Measurements from ENCODE around the gene UBR4. TPM values are rescaled to one million over a fixed set of nuclear protein-coding genes. Genes with fewer than 3 reads are reported as not detected.
A peak's percentile ranks its signal among the peaks of the same experiment; 100 is the strongest.

The UBR4 gene
- total and polyA plus RNA-seq, 12 donors, result 60.0 to 115 (median 90.6) TPM

DNA sequence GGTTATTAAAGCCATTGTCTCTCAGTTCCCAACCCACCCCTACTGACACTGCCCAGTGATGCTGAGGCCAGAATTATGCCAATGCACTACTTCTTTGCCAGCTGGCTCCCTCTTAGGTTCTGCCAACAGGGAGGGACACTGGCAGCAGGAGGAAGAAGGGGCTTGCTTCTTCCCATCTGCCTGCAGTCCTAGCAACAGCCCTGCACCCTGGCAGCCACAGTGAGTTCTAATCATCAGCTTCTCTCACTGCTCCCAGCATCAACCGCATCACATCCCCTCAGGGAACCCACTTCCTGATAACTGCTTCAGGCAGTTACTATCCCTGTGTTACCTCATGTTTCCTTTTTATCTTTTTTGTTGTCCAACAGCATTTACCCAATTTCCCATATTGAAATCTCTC is 86.2 kb downstream of the UBR4 start:
- no peaks in the 10 kb centered on the region for H3K9me3 ChIP-seq
- DNase-seq, result peak in 1 of 2 donors; percentile 48
- peaks cover 12 to 100% (median 98%) of the 10 kb centered on the region in 9 donors for H3K36me3 ChIP-seq
- H3K4me3 ChIP-seq, result no peak overlapping the region
- ATAC-seq, result peak; percentile 44 to 88 (median 75)
- 5 to 24% methylated on average over 1 of the region's 1 CpG for WGBS, 2 donors
- no peaks in the 10 kb centered on the region for H3K27me3 ChIP-seq
- peak overlapping the region in 6 of 10 donors; percentile 4 to 43 (median 30) for H3K27ac ChIP-seq
- H3K4me1 ChIP-seq, result peaks cover 0 to 28% (median 17%) of the 10 kb centered on the region in 9 donors
- intact Hi-C loops (cut with DNase I), result no loop called here
- TF ChIP-seq, protein P1, sequence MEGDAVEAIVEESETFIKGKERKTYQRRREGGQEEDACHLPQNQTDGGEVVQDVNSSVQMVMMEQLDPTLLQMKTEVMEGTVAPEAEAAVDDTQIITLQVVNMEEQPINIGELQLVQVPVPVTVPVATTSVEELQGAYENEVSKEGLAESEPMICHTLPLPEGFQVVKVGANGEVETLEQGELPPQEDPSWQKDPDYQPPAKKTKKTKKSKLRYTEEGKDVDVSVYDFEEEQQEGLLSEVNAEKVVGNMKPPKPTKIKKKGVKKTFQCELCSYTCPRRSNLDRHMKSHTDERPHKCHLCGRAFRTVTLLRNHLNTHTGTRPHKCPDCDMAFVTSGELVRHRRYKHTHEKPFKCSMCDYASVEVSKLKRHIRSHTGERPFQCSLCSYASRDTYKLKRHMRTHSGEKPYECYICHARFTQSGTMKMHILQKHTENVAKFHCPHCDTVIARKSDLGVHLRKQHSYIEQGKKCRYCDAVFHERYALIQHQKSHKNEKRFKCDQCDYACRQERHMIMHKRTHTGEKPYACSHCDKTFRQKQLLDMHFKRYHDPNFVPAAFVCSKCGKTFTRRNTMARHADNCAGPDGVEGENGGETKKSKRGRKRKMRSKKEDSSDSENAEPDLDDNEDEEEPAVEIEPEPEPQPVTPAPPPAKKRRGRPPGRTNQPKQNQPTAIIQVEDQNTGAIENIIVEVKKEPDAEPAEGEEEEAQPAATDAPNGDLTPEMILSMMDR (IDR thresholded peaks at IDR 0.05), result no peak

DNA sequence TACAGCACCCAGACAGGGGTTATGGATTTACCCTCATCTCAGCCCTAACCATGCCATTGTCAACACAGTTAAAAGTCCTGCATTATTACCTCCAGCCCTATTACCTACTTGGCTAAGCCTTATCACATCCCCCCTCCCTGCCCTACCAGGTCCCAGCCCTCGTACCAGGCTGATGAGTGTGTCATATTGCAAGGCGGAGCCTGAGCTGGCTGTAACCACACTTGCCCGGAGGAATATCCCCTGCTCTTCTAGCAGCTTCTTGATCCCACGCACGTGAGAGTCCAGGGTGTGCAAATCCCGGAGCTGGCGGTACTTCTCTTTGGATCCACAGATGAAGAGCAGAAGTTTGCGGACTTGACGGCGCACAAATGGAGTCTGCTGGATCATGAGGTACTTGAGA is 87.4 kb downstream of the UBR4 start:
- peak; percentile 72 to 93 (median 84) for ATAC-seq
- peak overlapping the region in 6 of 10 donors; percentile 4 to 43 (median 30) for H3K27ac ChIP-seq

DNA sequence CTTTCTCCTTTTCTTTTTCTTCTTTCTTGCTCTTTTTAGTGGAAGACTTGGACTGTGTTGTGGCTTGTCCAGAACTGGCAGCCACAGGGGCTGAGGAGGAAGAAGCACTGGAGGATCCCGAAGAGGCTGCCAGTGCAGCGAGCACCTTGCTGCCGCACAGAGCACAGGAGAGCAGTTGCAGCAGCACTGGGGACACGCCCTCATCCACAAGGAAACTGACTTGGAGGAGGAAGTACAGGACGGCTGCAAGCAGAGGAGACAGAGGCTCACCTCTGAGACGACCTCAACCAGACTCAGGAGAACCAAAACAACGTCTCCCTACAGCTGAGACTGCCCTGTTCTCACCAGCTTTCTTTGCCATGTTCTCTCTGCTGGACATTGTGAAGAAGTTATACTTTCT is 88.9 kb downstream of the UBR4 start:
- Histone ChIP-seq H3K4me3 (no peak overlapping the region), H3K9me3 (no peaks in the 10 kb centered on the region), H3K36me3 (peaks cover 0 to 100% (median 99%) of the 10 kb centered on the region in 9 donors), H3K4me1 (peaks cover 0 to 27% (median 17%) of the 10 kb centered on the region in 9 donors), H3K27me3 (no peaks in the 10 kb centered on the region), H3K27ac (no peak overlapping the region)
- TF ChIP-seq, protein P1 (IDR thresholded peaks at IDR 0.05), result no peak
- 77 to 80% methylated on average over 7 of the region's 7 CpGs for WGBS, 2 donors
- intact Hi-C loops (cut with DNase I), result no loop called here
- ATAC-seq (no peak), DNase-seq (no peak)

More for the DNA sequence above, 87.4 kb downstream of the UBR4 start:
- Histone ChIP-seq H3K9me3 (no peaks in the 10 kb centered on the region), H3K27me3 (no peaks in the 10 kb centered on the region), H3K4me1 (peaks cover 0 to 27% (median 17%) of the 10 kb centered on the region in 9 donors), H3K36me3 (peaks cover 9 to 100% (median 98%) of the 10 kb centered on the region in 9 donors), H3K4me3 (no peak overlapping the region)
- TF ChIP-seq, protein P1 (IDR thresholded peaks at IDR 0.05), result no peak
- WGBS, 2 donors, result 64 to 71% methylated on average over 10 of the region's 10 CpGs
- peak; percentile 20 to 22 for DNase-seq
- intact Hi-C loops (cut with DNase I), result no loop called here

DNA sequence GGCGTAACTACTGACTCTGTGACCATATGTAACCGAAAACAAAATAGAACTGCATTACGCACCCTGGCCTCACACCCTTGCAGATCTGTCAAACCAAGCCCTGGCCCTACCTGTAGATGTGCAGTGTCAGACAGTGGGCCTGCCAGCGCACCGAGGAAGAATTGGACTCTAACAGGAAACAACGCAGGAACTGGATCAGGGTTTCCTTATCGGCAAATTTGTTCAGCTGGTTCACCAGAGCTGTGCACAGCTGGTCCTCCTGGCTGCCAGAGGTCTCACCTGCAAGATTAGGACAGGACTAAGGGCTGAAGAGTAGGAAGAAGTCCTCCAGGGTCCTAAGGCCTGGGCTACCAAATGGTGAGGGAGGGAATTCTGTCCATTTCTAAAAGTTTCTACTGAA is 90.0 kb downstream of the UBR4 start:
- no peak overlapping the region for H3K27ac ChIP-seq
- H3K27me3 ChIP-seq, result no peaks in the 10 kb centered on the region
- intact Hi-C loops (cut with DNase I), result no loop called here
- H3K4me1 ChIP-seq, result peaks cover 0 to 26% (median 17%) of the 10 kb centered on the region in 9 donors
- peaks cover 0 to 100% (median 99%) of the 10 kb centered on the region in 9 donors for H3K36me3 ChIP-seq
- 94 to 96% methylated on average over 7 of the region's 7 CpGs for WGBS, 2 donors
- DNase-seq, result no peak
- no peak for ATAC-seq
- TF ChIP-seq, protein P1 (IDR thresholded peaks at IDR 0.05), result no peak
- no peak overlapping the region for H3K4me3 ChIP-seq
- H3K9me3 ChIP-seq, result no peaks in the 10 kb centered on the region

Measured in heart right ventricle (tissue), 16 donors.